Skin of body (tissue), 2 donors: ENCODE results near the gene MPRIP. TPM values are rescaled to one million over a fixed set of nuclear protein-coding genes. Genes with fewer than 3 reads are reported as not detected.

Experiments used
- DNase-seq: peaks from one replicate; lab custom pipeline; 2025; lab: John Stamatoyannopoulos, UW
- total RNA-seq: library from RNA; depleted of rRNA; stranded (reverse); fragments of >200 nt; gene quantifications from one replicate; pipeline ENCODE4 v1.2.3, GENCODE V29; 2014

MPRIP gene
- total RNA-seq, 1 donor from 2014 or later, result 103 TPM

DNA sequence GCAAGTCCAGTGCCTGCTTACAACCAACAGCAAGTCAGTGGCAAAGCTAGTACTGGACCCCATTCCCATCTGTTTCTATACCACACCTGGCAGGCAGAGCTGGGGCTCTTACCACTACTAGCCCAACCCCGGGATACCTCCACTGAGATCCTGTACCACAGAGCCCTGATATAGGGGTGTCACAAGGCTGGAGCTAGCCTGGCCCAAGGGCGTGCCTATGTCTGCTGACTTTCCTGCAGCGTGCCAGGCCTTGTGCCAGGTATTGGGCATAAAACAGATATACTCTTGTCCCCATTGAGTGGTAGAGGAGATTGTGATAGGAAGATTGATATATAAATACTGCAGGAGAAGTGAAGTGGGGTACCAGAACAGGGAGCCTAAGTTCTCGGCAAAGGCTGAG, 119.5 kb downstream of the MPRIP start:
- DNase-seq, result no peak

DNA sequence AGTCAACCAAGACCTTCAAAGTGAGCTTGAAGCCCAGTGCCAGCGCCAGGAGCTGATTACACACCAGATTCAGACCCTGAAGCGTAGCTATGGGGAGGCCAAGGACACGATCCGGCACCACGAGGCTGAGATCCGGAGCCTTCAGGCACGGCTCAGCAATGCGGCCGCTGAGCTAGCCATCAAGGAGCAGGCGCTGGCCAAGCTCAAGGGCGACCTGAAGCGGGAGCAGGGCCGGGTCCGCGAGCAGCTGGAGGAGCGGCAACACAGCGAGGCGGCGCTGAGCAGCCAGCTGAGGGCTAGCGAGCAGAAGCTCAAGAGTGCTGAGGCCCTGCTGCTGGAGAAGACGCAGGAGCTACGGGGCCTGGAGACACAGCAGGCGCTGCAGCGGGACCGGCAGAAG, 121.9 kb downstream of the MPRIP start:
- DNase-seq, result no peak

DNA sequence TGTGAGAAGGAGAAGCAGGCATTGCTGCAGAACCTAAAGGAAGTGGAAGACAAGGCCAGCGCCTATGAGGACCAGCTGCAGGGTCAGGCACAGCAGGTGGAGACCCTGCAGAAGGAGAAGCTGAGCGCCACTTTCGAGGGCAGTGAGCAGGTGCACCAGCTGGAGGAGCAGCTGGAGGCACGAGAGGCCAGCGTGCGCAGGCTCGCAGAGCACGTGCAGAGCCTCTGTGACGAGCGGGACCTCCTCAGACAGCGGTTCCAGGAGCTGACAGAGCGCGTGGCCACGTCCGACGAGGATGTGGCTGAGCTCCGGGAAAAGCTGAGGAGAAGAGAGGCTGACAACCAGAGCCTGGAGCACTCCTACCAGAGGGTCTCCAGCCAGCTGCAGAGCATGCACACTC, 122.4 kb downstream of the MPRIP start:
- no peak for DNase-seq

DNA sequence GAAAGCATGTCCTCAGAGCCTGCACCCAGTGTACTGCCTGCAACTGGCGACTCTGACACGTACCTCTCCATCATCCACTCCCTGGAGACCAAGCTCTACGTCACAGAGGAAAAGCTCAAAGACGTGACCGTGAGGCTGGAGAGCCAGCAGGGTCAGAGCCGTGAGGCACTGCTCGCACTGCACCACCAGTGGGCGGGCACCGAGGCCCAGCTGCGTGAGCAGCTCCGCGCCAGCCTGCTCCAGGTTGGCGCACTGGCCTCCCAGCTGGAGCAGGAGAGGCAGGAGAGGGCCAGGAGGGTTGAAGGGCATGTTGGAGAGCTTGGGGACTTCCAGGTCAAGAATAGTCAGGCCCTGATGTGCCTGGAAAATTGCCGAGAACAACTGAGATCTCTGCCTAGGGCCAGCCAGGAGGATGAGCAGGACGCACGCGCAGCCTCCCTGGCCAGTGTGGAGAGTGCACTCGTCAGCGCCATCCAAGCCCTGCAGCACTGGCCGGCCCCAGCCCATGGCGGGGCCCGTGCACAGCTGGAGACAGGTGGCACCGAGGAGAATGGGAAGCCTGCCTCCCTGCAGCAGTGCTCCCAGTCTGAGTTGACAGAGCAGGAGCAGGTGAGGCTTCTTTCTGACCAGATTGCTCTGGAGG, 123.5 kb downstream of the MPRIP start:
- DNase-seq, result no peak

DNA sequence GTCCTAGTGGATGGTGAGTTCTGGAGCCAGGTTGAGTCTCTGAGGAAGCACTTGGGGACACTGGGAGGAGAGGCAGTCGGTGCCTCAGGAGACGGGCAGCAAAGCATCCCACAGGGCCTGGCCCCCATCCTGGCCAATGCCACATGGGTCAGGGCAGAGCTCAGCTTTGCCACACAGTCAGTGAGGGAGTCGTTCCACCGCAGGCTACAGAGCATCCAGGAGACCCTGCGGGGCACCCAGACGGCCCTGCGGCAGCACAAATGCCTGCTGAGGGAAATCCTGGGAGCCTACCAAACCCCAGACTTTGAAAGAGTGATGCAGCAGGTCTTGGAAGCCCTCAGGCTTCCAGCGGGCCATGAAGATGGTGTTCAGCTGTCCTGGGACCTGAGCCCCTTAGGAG, 124.2 kb downstream of the MPRIP start:
- no peak for DNase-seq

DNA sequence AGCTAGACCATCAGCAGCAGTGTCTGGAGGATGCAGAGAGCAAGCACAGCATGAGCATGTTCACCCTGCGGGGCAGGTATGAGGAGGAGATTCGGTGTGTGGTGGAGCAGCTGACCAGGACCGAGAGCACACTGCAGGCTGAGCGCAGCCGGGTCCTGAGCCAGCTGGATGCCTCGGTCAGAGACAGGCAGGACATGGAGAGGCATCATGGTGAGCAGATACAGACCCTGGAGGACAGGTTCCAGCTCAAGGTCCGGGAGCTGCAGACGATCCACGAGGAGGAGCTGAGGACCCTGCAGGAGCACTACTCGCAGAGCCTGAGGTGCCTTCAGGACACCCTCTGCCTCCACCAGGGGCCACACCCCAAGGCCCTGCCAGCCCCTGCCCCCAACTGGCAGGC, 125.1 kb downstream of the MPRIP start:
- no peak for DNase-seq

DNA sequence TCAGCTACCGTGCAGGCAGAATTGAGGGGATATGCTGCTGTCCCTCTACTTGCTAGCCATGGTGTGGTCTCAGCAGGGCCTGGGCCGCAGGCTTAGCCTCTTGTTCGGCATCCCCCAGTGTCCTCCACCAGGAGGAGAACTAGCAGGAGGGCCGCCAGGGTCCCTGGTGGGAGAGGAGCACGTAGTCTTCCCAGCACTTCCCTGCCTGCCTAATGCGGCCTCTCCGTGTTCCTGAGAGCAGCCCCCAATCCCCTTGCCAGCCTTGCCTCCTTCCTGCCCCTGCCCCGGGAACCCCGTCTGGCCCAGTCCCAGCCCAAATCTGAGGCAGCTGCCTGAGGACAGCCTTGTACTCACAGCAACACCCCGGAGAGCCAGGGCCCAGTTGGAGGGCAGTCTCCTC, 125.7 kb downstream of the MPRIP start:
- DNase-seq, result no peak

DNA sequence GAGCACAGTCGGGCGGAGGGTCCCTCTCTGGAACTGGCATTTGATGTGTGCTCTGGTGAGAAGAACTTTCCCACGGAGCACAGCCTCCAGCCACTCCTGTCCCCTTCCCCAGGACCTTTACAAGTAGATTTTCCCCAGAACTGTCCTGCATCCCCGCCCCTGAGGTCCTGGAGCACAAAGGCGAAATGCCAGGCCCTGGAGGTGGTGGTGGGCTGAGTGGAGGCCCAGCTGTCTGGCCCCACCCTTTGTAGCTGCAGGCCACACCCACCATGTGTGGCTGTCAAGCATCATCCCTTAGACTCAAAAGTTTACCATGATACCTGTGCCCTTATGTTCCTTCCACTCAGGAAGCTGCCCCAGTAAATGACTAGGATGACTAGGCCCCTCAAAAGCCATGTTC, 126.1 kb downstream of the MPRIP start:
- no peak for DNase-seq

DNA sequence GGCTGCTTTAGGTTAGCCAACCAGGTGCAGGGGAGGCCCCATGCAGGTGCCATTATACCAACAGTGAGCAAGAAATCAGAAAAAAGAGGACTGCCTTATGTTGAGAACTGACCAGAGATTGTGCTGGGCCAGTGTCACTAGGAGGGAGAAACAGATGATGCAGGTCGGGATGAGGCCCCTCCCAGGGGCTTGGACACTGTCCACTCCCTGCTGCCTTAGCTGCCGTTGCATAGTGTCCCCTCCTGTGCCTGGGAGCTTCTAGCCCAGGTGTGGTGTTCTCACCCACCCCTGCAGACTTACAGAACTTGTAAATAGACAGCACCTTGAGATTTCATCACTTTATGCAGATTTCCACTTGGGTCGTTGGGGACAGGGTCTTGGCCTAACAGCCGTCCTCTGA, 127.1 kb downstream of the MPRIP start:
- DNase-seq, result no peak

DNA sequence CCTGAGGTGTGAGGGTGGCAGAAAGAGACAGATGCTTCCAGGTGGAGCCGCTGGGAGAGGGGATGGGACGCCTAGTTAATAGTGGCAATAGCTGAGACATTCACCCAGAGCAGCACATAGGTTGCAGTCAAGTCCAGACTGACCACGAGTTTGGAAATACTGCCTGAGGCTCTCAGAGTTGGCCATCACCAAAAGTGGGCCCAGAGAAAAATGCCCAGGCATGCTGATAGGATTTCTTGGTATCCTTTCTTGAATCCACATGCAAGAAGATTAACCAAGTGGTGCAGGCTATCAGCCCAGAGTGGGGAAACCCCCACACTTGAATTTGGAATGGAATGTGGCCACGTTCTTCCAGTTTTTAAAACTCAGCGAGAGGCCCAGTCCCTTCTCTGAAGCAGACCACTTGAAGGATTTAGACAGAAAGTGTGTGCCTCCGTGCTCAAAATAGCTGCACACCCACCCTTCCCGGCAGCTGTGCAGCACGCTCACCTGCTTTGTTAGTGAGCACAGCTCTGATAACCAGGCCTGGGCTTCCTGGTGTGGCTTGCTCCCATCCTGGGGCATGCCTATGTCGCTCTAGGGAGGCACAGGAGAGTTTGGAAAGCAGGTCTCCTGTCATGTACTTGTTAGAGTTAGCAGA, 128.2 kb downstream of the MPRIP start:
- DNase-seq, result no peak

DNA sequence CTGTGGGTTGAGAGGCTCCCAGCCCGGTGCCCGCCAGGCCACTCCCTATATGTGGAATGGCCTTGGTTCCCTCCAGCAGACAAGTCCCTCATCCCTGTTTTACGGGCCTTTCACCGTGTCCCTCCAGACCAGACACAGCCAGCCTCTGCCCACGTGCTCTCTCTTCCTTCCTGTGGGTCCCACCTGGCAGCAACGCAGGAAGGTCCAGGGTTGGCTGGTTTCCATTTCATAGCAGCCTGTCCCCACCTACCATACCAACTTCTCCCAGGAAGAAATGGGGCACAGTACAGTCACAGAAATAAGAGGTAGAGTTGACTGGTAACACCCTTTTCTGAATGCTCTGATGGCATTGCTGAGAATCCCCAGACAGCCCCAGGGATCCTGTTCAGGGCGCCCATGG, 128.9 kb downstream of the MPRIP start:
- no peak for DNase-seq

DNA sequence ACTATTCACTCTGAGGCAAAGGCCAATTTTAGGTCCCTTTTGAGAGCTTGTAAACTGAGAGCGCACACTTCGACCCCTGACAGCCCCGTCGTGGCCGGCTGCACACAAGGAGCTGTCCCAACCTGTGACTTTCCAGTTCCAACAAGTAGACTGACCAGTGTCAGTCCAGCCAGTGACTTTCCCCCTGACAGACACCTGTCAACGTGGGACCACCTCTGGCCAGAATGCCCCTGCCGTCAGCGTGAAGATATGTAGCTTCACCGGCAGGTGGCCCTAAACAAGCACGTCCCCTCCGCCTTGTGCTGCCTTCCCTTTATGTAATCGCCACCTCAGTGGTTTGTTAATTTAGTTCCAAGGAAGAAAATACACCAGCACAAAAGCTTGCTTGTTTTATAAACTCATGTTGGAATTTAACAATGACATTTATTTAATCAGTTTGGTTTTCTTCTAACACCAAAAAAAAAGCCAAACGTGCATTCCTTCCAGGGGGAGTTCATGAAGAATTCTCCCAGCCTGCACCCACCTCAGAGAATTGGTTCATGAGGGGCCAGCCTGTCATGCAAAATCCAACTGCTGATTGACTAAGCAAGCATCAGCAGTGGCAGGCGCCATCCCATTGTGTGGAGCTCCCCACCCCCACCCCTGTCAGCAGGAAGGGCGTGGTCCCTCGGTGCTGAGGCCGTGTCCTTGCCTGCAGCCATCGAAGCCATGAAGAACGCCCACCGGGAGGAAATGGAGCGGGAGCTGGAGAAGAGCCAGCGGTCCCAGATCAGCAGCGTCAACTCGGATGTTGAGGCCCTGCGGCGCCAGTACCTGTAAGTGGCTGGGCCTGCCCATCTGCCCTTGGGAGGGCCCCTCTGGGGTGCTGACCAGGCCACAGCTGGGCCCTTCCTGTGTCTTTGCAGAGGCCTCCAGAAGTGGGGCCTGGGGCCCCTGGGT, 130.0 kb downstream of the MPRIP start:
- no peak for DNase-seq

DNA sequence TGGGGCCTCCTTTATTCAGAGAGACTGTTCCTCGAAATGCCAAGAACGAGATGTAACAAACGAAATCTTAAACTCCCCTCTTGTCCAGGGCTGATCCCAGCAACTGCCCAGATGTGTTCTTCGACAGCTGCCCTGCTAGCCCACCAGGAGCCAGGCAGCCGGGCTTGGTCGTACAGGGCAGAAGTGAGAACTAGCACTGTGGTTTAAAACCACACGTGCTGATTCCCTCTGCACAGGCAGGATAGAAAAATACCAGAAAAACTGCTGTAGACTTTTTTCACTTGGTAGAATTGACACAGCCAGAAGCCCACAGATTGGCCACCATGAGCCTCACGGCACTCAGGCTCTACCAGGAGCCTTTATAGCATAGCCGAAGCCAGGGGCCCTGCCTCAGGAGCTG, 130.7 kb downstream of the MPRIP start:
- DNase-seq, result no peak

DNA sequence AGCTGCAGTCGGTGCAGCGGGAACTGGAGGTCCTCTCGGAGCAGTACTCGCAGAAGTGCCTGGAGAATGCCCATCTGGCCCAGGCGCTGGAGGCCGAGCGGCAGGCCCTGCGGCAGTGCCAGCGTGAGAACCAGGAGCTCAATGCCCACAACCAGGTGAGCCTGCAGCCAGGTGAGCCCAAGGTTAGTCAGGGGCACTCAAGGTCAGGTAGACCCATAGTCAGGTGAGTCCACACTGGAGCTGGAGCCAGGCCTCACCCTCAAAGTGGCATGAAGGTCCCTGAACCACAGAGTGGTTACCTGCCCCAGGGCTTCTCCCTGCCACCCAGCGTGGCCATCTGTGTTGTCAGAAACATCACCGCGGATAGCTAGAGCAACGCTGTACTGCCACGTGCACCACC, 131.7 kb downstream of the MPRIP start:
- no peak for DNase-seq

DNA sequence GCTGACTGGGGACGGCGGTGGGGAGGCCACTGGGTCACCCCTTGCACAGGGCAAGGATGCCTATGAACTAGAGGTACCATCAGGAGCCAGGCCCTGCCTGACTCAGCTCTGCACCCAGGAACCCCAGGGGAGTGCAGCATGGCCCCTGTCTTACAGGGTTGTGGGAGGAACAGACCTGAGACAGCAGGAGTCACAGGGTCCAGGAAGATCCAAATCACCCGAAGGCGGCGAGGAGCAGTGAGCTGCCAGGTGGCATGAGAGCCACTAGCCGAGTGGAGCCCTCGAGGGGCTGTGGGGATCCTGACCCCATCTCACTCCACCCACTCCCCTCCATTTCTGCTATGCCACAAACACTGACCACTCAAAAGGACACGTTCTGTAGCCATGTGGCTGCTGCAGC, 133.1 kb downstream of the MPRIP start:
- DNase-seq, result no peak

DNA sequence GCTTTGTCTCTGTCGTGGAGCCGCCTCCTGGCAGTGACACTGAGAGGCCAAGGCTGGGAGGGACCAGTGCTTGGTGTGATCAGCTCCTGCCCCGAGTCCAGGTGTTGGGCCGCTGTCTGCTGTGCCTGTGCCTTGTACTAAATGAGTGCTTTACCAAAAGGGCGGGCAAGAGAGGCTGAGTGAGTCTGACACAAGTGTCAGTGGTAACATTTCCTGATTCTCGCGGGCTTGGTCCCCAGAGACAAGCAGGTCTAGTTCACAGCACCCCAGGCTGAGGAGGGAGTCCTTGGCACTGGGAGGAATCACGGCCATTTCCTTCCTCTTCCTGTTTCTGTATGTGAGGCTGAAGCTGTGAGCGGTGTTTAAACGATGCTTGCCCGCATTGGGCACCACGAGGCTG, 133.7 kb downstream of the MPRIP start:
- no peak for DNase-seq

DNA sequence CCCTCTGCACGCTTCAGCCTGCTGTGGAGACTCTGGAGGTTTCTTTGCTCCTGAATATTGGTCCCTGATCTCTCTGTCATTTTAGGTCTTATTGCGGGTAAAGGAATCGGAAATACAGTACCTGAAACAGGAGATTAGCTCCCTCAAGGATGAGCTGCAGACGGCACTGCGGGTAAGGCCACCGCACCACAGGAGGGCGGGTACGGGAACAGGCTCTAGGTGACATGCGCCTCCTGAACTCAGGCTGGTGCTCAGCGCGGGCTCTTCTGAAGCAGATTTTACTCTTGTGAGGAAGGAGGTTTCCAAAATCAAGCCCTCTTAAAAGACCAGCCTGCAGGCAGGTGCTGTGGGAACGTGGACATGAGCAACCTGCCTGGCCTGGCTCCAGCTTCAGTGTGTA, 134.1 kb downstream of the MPRIP start:
- DNase-seq, result no peak

DNA sequence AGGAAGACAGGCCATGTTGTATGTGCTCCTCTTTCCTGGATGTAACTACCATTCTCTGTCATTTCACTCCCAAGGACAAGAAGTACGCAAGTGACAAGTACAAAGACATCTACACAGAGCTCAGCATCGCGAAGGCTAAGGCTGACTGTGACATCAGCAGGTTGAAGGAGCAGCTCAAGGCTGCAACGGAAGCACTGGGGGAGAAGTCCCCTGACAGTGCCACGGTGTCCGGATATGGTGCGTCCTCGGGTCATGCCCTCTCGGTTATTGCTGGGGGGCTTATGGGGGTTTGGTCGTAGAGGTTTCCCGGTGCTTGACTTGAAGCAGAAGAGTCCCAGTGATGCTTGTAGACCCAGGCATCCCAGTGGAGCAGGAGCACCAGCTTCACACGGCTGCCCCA, 134.9 kb downstream of the MPRIP start:
- DNase-seq, result no peak

DNA sequence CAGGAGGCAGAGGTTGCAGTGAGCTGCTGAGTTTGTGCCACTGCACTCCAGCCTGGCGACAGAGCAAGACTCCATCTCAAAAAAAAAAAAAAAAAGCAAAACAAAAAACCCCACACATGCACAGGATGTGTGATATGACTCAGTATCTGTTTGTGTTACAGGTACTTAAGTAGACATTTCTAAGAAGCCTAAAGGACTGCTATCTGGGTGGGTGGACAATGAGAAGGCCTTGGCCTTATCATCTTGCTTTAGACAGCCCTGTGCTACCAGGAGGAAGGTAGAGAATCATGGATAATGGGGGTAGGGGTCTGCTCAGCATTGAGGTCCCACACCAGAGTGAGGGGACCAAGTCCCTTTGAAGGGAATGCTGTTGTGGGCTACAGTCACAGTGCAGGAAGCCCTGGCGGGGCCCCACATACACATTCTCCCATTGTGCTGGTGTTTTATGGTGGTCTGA, 137.1 kb downstream of the MPRIP start:
- no peak for DNase-seq

DNA sequence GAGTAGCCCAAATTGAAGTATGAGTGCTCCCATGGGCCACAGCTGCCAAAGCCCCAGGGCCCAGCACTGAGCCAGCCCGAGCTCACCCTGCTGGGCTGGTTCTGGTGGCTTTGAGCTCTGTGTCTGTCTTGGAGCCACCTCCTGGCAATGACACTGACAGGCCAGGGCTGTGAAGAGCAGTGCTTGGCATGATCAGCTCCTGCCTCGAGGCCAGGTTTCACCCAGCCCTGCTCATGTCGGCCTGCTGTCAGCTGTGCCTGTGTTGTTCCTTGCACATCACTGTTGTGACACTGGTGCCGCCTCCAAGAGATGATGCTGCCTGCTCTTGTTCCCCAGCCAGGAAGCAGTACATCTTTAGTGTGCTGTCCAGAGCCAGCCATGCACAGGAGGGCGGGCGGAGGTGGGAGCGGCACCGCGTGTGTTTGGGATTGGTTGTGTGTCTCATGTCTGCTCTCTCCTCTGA, 137.9 kb downstream of the MPRIP start:
- DNase-seq, result no peak

DNA sequence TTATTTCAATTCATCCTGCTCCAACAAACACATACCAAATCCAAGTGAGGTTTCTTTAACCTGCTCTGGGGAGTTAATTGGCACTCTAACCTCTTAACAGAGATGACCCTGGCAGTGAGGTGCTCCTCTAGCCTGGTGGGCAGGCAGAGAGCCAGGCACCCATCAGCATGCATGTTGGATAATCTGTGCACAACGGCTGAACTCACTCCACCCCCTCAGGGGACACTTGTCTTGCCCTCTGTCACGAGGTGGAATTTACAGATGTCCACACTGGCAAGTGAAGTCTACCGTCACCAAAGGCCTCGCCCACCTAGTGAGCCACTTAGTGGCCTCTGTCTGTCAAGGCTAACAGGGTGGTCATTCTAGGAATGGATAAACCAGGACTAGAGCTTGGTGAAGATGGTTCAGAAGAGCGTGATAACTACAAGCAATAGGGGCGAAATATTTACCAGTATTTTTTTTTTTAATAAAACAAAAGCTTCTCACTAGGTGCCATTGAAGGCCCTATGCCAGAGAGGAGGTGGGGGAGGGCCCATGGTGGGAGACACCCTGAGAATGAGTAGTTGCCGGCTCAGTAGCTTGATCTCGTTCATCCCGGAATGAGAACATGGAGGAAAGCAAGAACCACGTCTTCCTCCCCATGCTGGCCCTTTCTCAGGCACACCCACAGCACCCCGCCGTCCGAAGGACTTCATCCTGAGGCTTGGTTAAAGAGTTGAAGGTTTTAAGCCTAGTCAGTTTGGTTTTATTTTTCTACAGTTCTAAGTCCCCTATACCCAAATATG, 138.7 kb downstream of the MPRIP start:
- DNase-seq, result no peak
